Activated T-helper 1 cell treated with anti-CD3 and anti-CD28 coated beads, Interleukin-2, amount 50 U/mL, for 16 hours (primary cell): ENCODE results near the gene EXPH5.
"Not testable (repeated sequence)": the region's sequence is repeated elsewhere in the genome, so short reads cannot be mapped to it uniquely, and the experiment has no call there.

Experiments
- DNase-seq, 2 donors: peaks; one replicate each; pipeline ENCODE4 v3.0.0-alpha.2; 2020; ENCODE audit warnings: low read depth in 1 of 2, low spot score in 1 of 2

Gene EXPH5

GRCh38 chr11:108601150-108601549 lies 7.6 kb upstream of the EXPH5 start:
- DNase-seq: no peak

GRCh38 chr11:108599978-108600377 lies 6.4 kb upstream of the EXPH5 start:
- DNase-seq: no peak

GRCh38 chr11:108597736-108598355 lies 4.3 kb upstream of the EXPH5 start:
- no peak for DNase-seq

- no peak for DNase-seq
These were observed 3.1 kb upstream of the EXPH5 start for GRCh38 chr11:108596701-108597100.

- no peak for DNase-seq
These were observed 411 bp upstream of the EXPH5 start for GRCh38 chr11:108593923-108594434.

- DNase-seq: peak in 1 of 2 donors; percentile 9
These were observed 866 bp downstream of the EXPH5 start for GRCh38 chr11:108592591-108593213.

- DNase-seq: no peak
These were observed 1.7 kb downstream of the EXPH5 start for GRCh38 chr11:108591893-108592292.

GRCh38 chr11:108589136-108589535 lies 4.4 kb downstream of the EXPH5 start:
- no peak for DNase-seq

GRCh38 chr11:108588287-108588686 lies 5.3 kb downstream of the EXPH5 start:
- no peak for DNase-seq

- DNase-seq: no peak
These were observed 6.5 kb downstream of the EXPH5 start for GRCh38 chr11:108587109-108587508.

- no peak for DNase-seq
These were observed 7.0 kb downstream of the EXPH5 start for GRCh38 chr11:108586600-108586999.

- not testable (repeated sequence) for DNase-seq
These were observed 7.4 kb downstream of the EXPH5 start for GRCh38 chr11:108586185-108586584.

GRCh38 chr11:108584973-108585372 lies 8.6 kb downstream of the EXPH5 start:
- no peak for DNase-seq

- DNase-seq: no peak
These were observed 12.9 kb downstream of the EXPH5 start for GRCh38 chr11:108580645-108581044.

GRCh38 chr11:108580043-108580442 lies 13.5 kb downstream of the EXPH5 start:
- no peak for DNase-seq

- DNase-seq: no peak
These were observed 17.0 kb downstream of the EXPH5 start for GRCh38 chr11:108576523-108576922.

GRCh38 chr11:108574675-108575074 lies 18.9 kb downstream of the EXPH5 start:
- no peak for DNase-seq

- DNase-seq: no peak
These were observed 22.6 kb downstream of the EXPH5 start for GRCh38 chr11:108571001-108571400.

- no peak for DNase-seq
These were observed 23.7 kb downstream of the EXPH5 start for GRCh38 chr11:108569896-108570295.

GRCh38 chr11:108568195-108568858 lies 25.2 kb downstream of the EXPH5 start:
- DNase-seq: no peak

- no peak for DNase-seq
These were observed 27.9 kb downstream of the EXPH5 start for GRCh38 chr11:108565653-108566052.
